ENCODE data around the gene GLB1L. TPM values are rescaled to one million over a fixed set of nuclear protein-coding genes. Genes with fewer than 3 reads are reported as not detected.

GLB1L gene
- total RNA-seq, 2 donors from 2014 or later: 1.8 to 3.4 TPM

GRCh38 chr2:219282375-219282774 is 37.1 kb upstream of the GLB1L start:
- peaks cover 0 to 38% of the 10 kb centered on the region in 2 donors for H3K4me1 ChIP-seq
- no peaks in the 10 kb centered on the region for H3K9me3 ChIP-seq
- no peak overlapping the region for H3K4me3 ChIP-seq
- no peak for TF ChIP-seq CTCF (IDR thresholded peaks at IDR 0.05)
- H3K27me3 ChIP-seq: no peaks in the 10 kb centered on the region
- no peak overlapping the region for H3K27ac ChIP-seq
- DNase-seq (ENCODE audit: low spot score): no peak
- H3K36me3 ChIP-seq: peaks cover 46% of the 10 kb centered on the region

GRCh38 chr2:219281588-219281987 is 36.3 kb upstream of the GLB1L start:
- Histone ChIP-seq H3K9me3 (no peaks in the 10 kb centered on the region), H3K27ac (no peak overlapping the region), H3K27me3 (no peaks in the 10 kb centered on the region), H3K4me3 (no peak overlapping the region), H3K4me1 (peaks cover 0 to 36% of the 10 kb centered on the region in 2 donors), H3K36me3 (peaks cover 46% of the 10 kb centered on the region)
- no peak for TF ChIP-seq CTCF (IDR thresholded peaks at IDR 0.05)
- no peak for DNase-seq (ENCODE audit: low spot score)

- no peak overlapping the region for H3K4me3 ChIP-seq
- H3K27me3 ChIP-seq: no peaks in the 10 kb centered on the region
- no peaks in the 10 kb centered on the region for H3K9me3 ChIP-seq
- H3K36me3 ChIP-seq: peaks cover 46% of the 10 kb centered on the region
- no peak for TF ChIP-seq CTCF (IDR thresholded peaks at IDR 0.05)
- H3K4me1 ChIP-seq: peaks cover 0 to 31% of the 10 kb centered on the region in 2 donors
- DNase-seq (ENCODE audit: low spot score): no peak
- H3K27ac ChIP-seq: peak overlapping the region; percentile 97 to 99
These were observed 35.4 kb upstream of the GLB1L start for GRCh38 chr2:219280651-219281050.

- peak overlapping the region; percentile 97 to 99 for H3K27ac ChIP-seq
- peaks cover 0 to 31% of the 10 kb centered on the region in 2 donors for H3K4me1 ChIP-seq
- no peaks in the 10 kb centered on the region for H3K27me3 ChIP-seq
- no peak for DNase-seq (ENCODE audit: low spot score)
- H3K4me3 ChIP-seq: peak overlapping the region; percentile 80 to 85
- no peak for TF ChIP-seq CTCF (IDR thresholded peaks at IDR 0.05)
- peaks cover 41% of the 10 kb centered on the region for H3K36me3 ChIP-seq
- H3K9me3 ChIP-seq: no peaks in the 10 kb centered on the region
These were observed 34.8 kb upstream of the GLB1L start for GRCh38 chr2:219279916-219280516.

- Histone ChIP-seq H3K9me3 (no peaks in the 10 kb centered on the region), H3K27ac (peak within 1 kb of the TSS; percentile 97 to 99), H3K36me3 (peaks cover 34% of the 10 kb centered on the region), H3K4me1 (peaks cover 0 to 34% of the 10 kb centered on the region in 2 donors), H3K27me3 (no peaks in the 10 kb centered on the region), H3K4me3 (peak within 1 kb of the TSS; percentile 80 to 85)
- TF ChIP-seq CTCF (IDR thresholded peaks at IDR 0.05): peak in 1 of 2 donors; percentile 21
- DNase-seq (ENCODE audit: low spot score): peak; percentile 98
These were observed 34.1 kb upstream of the GLB1L start, which contains the start of gene DNAJB2 for GRCh38 chr2:219279151-219279915. DNAJB2 (plus strand) TSS chr2:219279366; CDS start chr2:219279834, 468 bp downstream.

Data from right atrium auricular region (tissue), 2 donors.